NB4 (cell line): ENCODE results near the gene AADAT.
"Not testable (repeated sequence)": the region's sequence is repeated elsewhere in the genome, so short reads cannot be mapped to it uniquely, and the experiment has no call there.

ENCODE experiments used
- MYC ChIP-seq: IDR thresholded peaks from 2 replicates; pipeline ENCODE4 v1.6.1; 2011; ENCODE audit warnings: low read depth, low read length
- POLR2A ChIP-seq: IDR thresholded peaks from 2 replicates; pipeline ENCODE4 v1.6.1; 2011; ENCODE audit warnings: mild to moderate bottlenecking; ENCODE audit not compliant: insufficient read length; ENCODE audit errors: extremely low read depth

- not testable (repeated sequence) for TF ChIP-seq POLR2A, MYC
These were observed 43.6 kb downstream of the AADAT start for GRCh38 chr4:170046156-170046555.
